Body of pancreas (tissue), 4 donors: Measurements from ENCODE around the gene MXD3.

ENCODE experiments used
- POLR2A ChIP-seq, 3 donors: fragments of 450-650 bp; IDR thresholded peaks; one replicate each; pipeline ENCODE4 v1.6.1; 2016; ENCODE audit warnings: antibody characterized with exemption in 3 of 3, mild to moderate bottlenecking in 2 of 3
- TF ChIP-seq, protein P1 (sequence below), 7 experiments: fragments of 450-650 bp in 4 of 7; fragments of 200-600 bp in 3 of 7; sonication (generic) in 3 of 7; IDR thresholded peaks; one replicate each; pipeline ENCODE4 v1.5.1; 2016 to 2019; ENCODE audit warnings: antibody characterized with exemption in 7 of 7

DNA sequence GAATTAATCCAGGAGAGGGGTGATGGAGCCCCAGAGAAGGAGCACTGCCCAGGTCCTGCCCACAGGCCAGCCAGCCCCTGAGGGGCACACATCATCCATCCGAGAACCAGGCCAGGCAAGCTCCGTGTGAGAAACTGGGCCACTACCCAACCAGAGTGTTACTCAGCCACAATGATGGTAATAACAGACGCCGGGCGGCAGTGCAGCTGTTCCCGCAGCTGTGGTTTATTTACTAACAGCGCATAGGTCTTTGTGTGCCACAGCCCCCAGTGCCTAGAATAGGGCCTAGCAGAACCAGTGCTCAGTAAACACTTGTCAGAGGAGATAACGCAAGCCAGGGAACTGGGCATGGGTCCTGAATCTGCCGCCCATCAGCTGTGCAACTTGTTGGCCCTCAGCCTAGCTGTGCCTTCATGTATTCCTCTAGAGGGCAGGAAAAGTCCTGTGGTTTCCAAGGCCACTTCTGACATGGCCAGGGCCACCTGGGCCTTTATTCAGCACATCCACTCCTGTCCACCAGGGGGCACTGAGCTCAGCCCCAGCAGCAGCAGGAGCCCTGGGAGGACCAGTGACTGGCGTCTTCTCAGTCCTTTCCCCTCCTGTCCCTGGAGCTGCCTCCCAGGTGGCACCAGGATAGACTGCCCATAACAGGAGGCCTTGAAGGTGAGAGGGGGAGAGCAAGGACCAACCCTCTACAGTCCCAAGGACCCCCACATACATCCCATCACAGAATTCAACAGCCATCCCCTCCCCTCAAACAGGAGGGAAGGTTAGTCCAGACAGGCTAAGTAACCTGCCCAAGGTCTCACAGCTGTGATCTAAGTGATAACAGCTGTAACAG lies 2.1 kb downstream of the MXD3 start:
- TF ChIP-seq POLR2A (IDR thresholded peaks at IDR 0.05) = no peak
- TF ChIP-seq, protein P1, sequence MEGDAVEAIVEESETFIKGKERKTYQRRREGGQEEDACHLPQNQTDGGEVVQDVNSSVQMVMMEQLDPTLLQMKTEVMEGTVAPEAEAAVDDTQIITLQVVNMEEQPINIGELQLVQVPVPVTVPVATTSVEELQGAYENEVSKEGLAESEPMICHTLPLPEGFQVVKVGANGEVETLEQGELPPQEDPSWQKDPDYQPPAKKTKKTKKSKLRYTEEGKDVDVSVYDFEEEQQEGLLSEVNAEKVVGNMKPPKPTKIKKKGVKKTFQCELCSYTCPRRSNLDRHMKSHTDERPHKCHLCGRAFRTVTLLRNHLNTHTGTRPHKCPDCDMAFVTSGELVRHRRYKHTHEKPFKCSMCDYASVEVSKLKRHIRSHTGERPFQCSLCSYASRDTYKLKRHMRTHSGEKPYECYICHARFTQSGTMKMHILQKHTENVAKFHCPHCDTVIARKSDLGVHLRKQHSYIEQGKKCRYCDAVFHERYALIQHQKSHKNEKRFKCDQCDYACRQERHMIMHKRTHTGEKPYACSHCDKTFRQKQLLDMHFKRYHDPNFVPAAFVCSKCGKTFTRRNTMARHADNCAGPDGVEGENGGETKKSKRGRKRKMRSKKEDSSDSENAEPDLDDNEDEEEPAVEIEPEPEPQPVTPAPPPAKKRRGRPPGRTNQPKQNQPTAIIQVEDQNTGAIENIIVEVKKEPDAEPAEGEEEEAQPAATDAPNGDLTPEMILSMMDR (IDR thresholded peaks at IDR 0.05) = peak in 6 of 7 experiments; percentile 50 to 73 (median 62)
